ENCODE data around the gene SCN4A.

DNA sequence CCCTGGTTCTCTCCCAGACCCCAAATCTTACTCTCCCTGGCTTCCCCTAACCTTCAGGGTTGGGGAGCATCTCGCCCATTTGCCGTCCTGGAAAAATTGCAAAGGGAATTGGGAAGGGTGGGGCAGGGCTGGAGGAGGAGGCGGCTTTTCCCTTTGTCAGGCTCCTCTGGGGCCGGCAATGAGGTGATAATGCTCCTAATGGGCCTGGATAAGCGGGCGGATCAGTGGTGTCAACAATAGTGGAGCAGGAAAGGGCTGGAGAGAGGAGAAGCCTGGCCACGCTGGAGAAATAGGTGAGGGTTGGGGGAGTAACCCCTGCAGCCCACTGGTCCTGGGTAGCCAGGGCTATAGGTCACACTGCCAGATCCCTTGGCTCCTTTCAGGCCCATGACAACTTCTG is 12.3 kb downstream of the SCN4A start:
- TF ChIP-seq, protein P1, sequence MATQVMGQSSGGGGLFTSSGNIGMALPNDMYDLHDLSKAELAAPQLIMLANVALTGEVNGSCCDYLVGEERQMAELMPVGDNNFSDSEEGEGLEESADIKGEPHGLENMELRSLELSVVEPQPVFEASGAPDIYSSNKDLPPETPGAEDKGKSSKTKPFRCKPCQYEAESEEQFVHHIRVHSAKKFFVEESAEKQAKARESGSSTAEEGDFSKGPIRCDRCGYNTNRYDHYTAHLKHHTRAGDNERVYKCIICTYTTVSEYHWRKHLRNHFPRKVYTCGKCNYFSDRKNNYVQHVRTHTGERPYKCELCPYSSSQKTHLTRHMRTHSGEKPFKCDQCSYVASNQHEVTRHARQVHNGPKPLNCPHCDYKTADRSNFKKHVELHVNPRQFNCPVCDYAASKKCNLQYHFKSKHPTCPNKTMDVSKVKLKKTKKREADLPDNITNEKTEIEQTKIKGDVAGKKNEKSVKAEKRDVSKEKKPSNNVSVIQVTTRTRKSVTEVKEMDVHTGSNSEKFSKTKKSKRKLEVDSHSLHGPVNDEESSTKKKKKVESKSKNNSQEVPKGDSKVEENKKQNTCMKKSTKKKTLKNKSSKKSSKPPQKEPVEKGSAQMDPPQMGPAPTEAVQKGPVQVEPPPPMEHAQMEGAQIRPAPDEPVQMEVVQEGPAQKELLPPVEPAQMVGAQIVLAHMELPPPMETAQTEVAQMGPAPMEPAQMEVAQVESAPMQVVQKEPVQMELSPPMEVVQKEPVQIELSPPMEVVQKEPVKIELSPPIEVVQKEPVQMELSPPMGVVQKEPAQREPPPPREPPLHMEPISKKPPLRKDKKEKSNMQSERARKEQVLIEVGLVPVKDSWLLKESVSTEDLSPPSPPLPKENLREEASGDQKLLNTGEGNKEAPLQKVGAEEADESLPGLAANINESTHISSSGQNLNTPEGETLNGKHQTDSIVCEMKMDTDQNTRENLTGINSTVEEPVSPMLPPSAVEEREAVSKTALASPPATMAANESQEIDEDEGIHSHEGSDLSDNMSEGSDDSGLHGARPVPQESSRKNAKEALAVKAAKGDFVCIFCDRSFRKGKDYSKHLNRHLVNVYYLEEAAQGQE (IDR thresholded peaks at IDR 0.05; ENCODE audit: insufficient read depth in 1 of 2, low read depth in 2 of 2, low read length in 2 of 2) = no peak
- TF ChIP-seq TAF1 (IDR thresholded peaks at IDR 0.05; ENCODE audit: borderline replicate concordance, insufficient read depth, low read length) = no peak
- TF ChIP-seq POLR2AphosphoS5 (IDR thresholded peaks at IDR 0.05; ENCODE audit: low read depth, low read length) = no peak

Measured in PFSK-1 (cell line).